GM19438 (cell line): ENCODE measurements around the gene CALY.
"Not testable (repeated sequence)": the region's sequence is repeated elsewhere in the genome, so short reads cannot be mapped to it uniquely, and the experiment has no call there.

Experiments
- ATAC-seq: cut with Tn5 transposase; IDR thresholded peaks from one replicate; pipeline ENCODE4 v1.9.1; 2021; ENCODE audit warnings: low read depth; ENCODE audit not compliant: unreplicated experiment

Gene CALY

DNA sequence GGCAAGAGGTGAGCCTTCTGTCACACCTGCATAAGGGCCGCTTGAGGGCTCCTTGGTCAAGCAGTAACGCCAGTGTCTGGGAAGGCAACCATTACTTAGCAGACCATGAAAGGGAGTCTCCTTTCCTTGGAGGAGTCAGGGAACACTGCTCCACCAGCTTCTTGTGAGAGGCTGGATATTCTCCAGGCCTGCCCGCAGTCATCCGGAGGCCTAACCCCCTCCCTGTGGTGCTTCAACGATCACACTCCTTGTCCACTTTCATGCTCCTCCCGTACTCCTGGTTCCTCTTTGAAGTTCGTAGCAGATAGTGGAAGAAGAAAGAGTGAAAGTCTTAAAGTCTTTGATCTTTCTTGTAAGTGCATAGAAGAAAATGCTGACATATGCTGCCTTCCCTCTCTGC, 30.8 kb upstream of the CALY start:
- ATAC-seq: not testable (repeated sequence)

GRCh38 chr10:133366751-133367150, 30.1 kb upstream of the CALY start:
- no peak for ATAC-seq

- no peak for ATAC-seq
Observed at GRCh38 chr10:133366130-133366478, 29.4 kb upstream of the CALY start.

DNA sequence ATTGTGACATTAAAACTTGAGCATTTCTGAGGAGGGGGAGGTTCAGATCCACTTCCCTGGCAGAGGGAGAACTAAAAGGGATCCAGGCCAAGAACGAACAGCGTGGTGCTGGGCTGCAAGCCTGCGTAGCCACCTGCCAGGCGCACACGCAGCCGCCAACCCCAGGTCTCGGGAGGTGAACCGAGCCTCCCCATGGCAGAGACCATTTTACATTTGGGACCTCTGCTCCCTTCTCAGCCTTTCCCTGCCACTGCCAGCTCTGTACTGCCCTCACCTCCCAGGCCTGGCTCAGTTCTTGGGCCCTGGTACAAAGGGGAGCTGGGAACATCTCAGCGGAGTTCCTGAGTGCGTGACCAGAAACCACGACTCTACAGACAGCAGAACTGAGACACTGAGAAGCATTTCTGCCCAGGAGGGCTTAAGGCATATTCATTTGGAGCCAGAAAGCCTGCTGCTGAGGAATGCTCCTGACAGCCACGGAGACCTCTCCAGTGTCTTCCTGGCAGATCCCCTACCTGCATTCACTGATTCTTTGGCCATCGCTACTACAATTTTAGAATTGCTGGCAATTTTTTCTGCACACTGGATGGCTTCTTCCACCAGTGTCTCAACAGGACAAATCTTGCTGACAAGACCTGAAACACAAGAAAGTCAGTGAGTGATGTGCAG, 28.9 kb upstream of the CALY start:
- ATAC-seq: no peak

DNA sequence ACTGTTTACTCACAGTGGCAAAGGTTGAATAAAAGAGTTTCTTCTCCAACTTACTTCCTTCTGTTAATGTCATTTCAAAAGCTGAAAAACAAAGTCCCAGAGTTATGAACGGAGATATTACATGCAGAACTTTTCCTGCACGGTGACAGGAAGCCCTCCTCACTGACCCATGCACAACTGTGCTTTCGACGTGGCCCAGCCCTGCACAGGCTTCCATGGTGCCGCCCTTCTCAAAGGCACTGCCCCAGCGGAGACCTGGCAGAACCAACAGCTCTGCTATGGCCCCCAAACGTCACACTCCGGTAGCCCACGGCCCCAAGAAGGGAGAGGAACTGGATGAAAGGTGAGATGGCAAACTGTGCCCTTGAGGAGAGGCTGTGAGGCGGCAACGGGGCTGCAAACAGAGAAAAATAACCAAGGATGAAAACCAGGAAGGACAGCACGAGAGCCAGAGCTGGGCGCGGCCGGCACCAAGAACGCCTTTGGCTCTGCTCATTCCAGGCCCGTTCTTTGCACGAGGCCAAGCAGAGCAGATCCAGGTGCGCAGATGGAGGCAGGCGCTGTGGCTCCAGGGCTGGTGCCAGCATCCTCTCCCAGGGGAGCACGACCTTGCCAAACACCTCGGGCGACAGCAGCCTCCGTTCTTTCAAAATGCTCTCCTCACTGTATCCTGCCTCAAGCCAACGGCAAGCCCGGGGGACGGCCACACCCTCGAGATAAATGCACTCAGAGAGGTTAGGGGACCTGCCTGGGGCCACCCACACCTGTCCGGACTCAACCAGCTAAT, 28.1 kb upstream of the CALY start:
- no peak for ATAC-seq

DNA sequence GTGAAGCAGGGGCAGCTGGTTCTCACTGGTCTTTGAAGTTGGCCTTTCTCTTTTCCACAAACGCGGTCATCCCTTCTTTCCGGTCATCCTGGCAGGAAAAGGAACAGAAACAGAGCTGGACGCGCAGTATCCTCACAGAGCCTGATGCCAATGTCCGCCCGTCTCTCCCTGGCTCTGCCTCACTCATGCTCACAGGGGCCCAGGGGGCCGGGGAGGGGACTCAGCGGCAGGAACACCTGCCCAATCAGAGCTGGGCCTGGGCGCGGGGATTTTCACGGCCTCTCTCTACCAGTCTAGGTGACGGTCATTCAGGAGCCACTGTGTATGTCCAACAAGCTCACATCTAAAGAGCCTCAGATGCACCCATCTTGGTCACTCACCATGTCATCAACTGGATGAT, 26.1 kb upstream of the CALY start:
- ATAC-seq: no peak

GRCh38 chr10:133361773-133362441, 25.2 kb upstream of the CALY start:
- no peak for ATAC-seq

- no peak for ATAC-seq
Observed at GRCh38 chr10:133361227-133361626, 24.5 kb upstream of the CALY start.

GRCh38 chr10:133359972-133360610, 23.4 kb upstream of the CALY start:
- ATAC-seq: no peak

DNA sequence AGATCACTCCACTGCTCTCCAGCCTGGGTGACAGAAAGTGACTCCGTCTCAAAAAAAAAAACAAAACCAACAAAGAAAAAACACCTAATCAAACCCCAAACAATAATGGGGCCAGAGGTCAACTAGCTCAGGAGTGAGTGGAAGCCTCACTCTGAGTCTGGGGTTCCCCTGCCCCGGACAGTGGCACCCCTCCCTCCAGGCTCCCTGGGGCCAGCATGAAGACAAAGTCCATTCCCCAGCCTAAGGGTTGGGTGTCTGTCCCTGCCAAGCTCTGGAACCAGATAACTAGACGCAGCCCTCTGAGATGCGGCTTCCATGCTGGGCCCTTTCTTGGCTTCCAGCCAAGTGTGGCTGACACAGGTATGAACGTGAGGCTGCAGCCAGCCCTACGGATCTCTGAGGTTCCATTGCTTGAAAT, 22.9 kb upstream of the CALY start:
- no peak for ATAC-seq

- no peak for ATAC-seq
Observed at GRCh38 chr10:133358925-133359310, 22.2 kb upstream of the CALY start.

DNA sequence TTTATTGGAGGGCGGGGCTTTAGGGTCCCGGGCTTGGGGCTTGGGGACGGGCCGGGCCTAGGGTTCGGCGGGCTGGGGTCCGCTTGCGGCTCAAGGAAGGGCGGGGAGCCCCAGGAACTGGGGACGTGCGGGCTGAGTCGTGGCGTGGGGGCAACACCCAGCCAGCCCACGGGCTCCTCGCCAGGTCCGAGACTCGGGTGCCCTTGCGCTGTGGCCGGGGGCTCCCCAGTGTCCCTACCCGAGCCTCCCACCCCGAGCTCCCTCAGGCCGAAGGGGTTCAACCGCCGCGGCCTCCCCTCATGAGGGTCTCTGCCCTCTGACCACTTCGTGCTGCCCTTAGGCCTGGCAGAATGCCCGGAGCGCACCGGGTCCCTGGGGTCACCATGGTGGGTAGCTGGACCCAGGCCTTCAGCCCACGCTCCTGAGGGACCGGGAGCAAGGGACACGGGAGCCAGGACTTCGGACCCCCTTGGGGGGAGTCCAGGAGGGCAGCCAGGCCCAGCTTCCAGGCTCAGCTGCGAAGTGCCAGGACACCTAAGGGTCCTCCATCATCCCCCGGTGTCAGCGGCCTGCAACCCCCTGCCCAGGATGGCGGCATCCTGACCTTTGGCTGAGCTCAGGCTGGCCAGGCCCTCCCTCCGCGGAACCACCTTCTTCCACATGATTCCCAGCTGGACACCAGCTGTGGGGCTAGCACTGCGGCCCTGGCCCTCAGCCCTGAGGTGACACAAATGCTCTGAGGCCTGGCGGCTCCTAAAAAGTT, 21.6 kb upstream of the CALY start:
- no peak for ATAC-seq

- peak; percentile 60 for ATAC-seq
Observed at GRCh38 chr10:133357285-133358161, 20.8 kb upstream of the CALY start, which contains the start of gene FUOM. TSS of gene FUOM (minus strand) at chr10:133358019. CDS start at chr10:133358007, 12 bp downstream.

GRCh38 chr10:133356549-133357284, 20.0 kb upstream of the CALY start:
- peak; percentile 4 for ATAC-seq

DNA sequence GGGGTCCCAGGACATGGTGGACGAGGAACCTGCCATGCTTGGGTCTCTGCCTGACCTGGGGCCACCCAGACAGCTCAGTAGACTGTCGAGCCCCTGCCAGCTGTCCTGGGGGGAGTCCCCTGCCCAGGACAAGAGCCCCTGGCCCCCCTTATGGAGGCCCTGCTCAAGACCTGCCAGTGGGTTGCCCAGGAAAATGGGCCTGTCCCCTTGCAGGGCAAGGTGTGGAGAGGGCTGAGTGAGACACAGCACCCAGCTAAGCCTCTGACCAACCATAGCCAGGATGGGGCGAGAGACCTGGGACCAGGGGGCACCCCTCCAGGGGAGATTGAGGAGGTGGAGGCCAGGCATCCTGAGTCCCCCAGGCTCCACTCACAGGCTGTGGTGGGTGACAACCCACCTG, 19.3 kb upstream of the CALY start:
- no peak for ATAC-seq

DNA sequence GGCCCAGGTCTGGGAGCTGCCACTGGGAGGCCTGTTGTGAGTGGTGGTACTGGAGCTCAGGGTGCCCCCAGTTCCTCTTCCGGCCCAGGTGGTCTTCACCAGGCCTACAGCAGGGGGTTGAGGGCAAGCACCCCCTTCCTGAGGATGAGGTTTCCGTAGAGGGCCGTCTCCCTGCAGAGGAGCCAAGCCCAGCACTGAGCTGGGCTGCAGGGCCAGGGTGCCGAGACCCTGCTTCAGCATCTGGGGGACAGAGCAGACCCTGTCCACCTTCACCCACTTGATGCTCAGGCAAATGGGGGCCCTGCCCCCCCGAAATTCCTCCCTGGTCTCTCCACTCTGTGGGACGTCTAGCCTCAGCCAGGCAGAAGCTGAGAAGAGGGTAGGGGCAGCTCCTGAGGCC, 18.6 kb upstream of the CALY start:
- ATAC-seq: no peak

DNA sequence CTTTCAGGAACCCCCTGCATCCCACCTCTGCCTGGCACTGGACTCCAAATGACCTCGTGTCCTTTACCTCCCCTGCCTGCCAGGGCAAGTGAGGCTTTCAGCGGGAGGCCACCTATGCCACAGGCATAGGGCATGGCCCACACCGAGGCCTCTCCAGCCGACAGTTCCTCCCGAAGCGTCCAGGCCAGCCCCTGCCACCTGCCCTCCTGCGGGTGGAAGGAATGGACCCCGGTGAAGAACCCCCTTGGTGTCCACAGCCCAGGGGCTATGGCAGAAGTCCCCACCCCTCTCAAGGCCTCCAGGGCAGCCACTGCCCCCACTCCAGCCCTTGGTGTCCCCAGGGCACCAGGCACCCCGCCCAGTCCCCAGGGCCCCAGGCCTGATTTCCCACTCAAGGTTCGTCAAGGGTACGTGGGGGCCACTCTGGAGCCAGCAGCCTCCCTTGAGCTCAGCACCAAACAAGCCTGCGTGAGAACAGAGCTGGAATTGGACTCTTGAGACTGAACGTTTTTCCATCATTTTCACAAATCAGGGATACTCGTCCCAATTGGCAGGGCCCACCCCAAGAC, 18.1 kb upstream of the CALY start:
- ATAC-seq: no peak

- ATAC-seq: no peak
Observed at GRCh38 chr10:133353988-133354605, 17.4 kb upstream of the CALY start.
